Stimulated activated CD4-positive, alpha-beta T cell treated with anti-CD3 and anti-CD28 coated beads, Interleukin-12 subunit alpha, Interleukin-12 subunit beta, amount 100 ng/mL, for 4 hours (primary cell): ENCODE data around the gene ZC3H18.

ENCODE experiments used
- DNase-seq: peaks from one replicate; pipeline ENCODE4 v3.0.0-alpha.2; 2020

ZC3H18 gene

DNA sequence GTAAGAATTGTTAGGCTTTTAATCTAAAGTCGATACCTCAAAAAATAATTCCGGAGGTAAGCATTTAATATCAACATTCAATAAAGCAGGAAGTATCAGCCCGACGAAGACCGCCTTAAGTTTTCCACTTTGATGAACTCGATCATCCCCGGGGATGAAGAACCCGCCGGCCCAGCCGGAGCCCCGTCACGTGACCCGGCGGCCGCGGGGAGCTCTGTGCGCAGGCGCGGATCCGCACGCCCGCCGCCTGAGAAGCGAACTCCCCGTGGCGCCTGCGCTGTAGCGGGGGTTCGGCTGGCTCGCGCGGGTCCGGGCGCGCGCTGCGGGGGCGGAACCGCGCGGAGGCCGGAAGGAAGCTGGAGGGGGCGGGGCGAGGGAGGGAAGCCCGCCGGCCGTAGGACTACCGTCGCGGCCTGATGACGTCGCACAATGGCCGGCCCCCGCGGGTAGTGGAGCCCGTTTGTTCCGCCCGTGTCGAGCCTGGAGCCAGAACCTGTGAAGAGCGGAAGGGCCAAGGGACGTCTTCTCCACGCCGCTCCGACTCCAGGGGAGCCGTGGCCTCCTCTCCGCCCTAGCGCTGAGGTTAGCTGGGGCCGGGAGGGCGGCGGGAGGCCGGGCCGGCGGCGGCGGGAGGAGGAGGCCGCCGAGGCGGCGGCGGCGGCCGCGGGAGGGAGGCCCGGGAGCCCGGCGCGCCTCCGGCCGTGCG, at the start of gene ZC3H18:
Gene ZC3H18 (plus strand): TSS at position 419 of the 706 bp plus-strand sequence. CDS start 6,721 bp downstream, outside the sequence.
- DNase-seq = peak; percentile 99

- no peak for DNase-seq
These were observed 48.5 kb upstream of the ZC3H18 start for GRCh38 chr16:88521674-88522073.

GRCh38 chr16:88522276-88522949, 47.8 kb upstream of the ZC3H18 start:
- no peak for DNase-seq

DNA sequence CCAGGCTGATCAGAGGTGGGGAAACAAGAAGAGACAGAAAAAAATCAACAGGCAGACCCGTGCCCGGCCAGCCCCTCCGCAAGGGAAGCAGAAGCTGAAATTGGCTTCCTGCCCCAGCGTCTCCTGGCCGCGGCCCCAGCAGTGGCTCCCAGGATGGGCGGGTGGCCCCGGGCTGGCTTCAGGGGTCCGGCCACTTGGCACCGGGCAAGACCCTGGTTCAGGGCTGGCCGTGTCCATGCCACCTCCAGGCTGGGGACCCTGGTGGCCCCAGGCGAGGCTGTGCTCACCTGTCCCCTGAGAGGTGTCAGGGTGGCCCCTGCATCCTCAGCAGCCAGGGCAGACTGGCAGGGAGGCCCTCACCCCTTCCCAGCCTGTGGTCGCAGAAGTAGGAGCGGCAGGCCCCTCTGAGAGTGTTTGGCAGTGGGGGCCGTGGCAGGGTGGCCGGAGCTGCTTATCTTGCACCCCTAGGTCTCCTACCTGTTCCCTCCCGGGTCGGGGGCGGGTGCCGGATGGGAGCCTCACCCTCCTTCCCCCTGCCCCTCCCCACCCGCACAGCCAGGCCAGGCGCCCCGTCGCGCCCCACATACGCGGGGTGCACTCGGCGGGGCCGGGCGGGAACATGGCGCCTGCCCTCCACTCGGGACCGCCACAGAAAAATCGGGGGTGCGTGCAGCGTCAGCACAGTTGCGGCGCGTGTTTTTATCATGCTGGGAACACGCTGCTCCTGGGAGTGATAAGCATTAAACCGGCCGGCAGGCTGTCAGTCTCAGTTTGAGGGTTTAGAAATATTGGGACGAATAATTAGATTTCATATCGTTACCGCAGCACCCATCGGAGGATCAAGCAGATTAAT, 46.7 kb upstream of the ZC3H18 start:
- DNase-seq = no peak

DNA sequence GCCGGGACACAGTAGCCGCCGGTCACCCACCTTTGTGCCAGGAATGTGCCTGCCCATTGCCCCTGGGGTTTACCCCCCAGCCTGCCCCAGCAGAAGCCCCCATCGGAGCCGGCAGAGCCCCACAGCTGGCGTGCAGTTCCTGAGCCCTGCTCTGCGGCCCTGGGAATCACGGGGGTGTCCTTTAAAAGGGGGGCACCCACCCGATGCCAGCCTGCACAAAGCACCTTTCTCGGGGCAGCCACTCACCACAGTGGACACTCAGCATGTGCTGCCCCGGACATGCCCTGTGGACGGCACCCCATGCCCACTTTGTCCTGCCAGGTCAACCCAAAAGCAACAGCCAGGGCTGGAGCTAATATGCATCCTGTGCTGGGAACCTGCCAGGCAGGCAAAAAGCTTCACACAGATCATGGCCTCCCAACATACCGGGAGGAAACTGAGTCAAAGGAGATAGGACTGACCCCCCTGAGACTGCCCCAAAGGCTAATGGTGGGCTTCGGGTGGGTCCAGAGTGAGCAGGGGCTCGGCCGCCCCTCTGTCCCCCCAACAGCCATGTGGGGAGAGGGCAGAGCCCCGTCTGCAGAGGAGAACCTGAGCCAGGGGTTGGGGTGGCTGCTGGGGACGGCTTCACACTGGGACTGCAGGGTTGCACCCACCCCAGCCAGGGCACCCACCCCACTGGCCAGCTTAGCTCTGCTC, 45.8 kb upstream of the ZC3H18 start:
- no peak for DNase-seq

DNA sequence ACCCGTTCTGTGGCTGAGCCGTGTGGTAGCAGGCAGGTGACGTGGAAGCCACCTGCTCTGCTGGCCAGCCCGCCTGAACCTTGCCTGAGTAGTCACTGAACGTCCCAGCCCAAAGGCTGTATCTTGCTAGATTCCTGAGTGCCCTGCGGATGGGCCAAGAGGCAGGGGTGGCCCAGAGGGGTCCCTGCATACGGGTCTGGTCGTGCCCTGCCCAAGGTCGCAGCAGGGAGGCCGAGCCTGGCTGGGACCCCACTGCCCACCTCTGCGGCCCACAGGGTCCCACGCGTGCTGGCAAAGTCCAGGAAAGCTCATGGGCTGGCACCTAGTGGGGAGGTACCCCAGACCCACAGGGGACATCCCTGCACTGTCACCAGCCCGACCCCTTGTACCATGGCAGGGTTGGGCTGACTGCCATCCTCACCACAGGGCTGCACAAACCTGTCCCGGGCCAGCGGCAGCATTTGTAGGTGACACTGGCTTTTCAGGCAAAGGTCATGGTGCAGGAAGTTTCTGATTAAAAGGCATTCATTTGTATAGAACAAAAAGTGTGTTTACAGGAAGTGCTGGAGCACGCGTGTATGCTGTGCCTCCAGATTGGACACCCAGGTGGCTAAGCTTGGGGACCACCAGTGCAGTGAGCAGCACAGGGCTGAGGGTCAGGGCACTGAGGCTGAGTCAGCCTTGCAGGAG, 45.1 kb upstream of the ZC3H18 start:
- DNase-seq = no peak

GRCh38 chr16:88525663-88525990, 44.6 kb upstream of the ZC3H18 start:
- no peak for DNase-seq

DNA sequence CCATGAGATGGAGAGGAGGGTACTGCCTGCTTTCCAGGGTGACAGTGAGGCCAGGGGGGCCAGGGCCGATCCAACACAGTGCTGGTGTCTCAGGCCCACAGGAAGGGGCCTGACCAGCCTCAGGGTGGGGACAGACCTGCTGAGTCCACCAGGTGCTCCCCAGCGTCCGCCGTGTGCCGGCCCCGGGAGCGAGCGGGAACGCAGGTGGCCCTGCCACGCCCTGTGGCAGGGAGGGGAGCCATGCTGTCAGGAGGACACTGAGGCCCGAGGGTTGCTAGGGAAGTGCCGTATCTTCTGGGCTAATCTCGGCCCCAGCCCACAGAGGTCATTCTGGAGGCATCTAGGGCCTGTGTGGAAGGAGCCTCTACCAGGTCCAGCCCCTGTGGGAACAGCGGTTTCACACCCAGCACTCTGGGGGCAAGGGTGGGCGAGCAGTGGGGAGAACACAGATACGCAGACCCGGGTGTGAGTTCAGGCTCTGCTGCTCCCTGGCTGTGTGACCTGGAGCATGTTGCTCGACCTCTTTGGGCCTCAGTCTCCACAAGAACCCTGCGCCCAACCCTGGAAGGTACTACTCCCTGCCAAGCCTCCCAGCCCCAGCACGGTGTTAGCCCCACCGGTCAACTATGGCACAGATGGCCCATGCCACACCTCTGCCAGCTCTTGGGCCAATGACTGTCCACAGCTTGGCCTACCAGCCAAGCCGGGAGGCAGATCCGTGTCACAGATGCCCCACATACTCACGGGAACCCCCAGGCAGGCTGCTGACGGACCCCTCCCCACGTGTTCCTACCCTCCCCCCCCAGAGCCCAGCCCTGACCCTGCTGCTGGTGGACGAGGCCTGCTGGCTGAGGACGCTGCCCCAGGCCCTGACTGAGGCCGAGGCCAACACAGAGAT, 43.9 kb upstream of the ZC3H18 start:
- DNase-seq = no peak

DNA sequence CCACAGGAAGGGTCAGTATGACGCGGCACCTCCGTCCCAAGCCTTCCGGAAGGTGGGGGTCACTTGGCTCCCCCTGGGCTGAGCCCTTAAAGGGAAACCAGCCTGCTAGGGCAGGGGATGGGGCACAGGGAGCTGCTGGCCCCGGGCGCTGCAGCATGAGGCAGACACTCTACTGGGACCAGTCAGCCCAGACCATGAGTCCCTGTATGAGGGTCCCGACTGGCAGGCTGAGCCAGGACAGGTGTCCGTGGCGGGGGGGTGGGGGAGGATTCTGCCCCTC, 43.4 kb upstream of the ZC3H18 start:
- no peak for DNase-seq

DNA sequence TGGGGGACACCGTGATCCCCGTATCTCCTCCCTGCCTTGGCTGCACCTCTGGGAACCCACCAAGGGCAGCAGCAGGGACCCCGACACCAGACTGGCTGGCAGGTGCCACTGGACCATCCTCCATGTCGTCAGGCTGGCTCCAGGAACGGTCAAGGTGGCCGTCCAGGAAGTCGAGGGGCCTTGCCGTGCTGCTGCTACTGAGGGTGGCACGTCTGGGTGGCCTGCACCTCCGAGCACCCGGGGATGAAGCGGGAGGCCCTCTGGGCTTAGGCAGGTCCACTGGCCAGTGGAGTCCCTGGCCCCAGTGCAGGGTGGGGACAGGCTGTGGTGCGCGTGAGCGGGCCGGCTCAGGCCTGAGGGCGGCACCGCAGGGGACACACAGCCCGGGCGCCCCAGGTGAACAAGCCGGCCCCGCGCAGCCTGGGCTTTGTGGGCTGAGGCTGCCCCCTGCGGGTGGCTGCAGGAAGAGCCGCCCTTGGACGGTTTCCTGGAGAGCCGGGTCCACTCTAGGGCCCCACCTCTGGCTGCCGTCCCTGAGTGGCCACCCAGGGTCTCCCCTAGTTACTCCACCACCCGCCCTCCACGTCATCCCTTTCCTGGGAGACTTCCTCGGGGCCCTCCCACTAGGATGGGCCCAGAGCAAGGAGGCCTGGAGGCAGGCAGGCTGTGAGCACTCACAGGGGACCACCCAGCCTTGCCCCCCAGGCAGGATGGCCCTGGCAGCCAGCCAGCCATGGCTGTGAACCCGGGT, 42.8 kb upstream of the ZC3H18 start:
- peak; percentile 67 for DNase-seq

DNA sequence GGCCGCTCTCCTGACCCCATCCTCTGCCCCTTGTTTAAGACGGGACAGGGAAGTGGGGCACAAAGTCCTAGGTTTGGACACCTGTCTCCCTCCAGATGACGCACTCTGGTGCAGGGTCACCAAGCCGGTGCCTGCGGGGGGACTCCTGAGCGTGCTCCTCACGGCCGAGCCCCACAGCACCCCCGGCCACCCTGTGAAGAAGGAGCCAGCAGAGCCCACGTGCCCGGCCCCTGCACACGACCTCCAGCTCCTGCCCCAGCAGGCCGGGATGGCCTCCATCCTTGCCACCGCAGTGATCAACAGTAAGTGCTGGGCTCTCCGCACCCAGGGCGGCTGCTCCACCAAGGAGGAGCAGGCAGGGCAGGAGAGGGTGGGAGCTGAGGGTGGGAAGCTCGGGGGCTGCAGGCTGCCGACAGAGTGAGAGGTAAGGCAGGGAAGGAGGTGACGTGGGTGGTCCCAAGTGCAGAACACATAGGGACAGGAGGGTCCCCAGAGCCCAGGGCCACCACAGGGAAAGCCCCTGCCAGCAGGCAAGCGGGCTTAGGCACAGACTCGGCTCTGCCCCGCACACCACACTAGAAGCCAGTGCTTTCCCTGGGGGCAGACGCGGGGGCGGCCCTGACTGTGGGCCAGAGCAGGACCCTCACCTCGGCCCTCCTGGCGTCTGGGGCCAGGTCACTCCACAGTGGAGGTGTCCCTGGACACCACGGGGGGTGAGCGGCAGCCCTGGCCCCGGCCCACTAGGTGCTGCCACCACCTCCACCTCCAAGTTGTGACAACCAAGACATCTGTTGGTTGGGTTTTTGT, 42.1 kb upstream of the ZC3H18 start:
- DNase-seq = no peak

DNA sequence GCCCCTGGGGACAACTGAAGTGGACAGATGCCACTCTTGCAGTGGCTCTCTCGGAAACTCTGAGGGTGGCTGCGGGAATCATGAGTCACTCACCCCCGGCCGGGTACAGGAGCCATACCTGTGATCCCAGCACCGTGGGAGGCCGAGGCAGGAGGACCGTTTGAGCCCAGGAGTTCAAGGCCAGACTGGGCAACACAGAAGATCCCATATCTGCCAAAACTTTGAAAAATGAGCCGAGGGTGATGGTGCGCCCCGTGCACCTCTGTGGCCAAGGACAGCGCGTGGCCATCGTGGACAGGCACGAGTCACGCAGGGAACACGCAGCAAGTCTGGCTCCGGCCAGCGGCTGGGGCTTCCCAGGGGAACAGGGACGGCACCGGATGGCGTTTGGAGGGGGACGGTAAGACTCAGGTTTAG, 41.3 kb upstream of the ZC3H18 start:
- DNase-seq = no peak

DNA sequence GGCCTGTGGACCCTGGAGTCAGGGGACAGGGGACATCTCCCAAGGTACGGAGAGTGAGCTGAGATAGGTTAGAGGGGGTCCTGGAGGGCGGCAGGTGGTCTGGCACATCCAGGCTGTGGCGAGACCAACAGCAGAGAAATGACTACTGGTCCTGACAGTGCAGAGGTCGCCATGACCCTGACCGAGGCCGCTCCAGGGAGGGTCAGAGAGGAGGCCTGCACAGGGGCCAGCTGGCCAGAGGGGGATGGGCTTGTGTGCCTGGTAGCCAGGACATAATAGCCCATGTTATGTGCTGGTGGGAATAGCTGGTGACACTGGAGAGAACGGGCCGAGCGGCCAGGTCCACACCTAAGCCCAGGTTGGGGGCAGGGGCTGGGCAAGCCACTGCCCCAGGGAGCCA, 40.6 kb upstream of the ZC3H18 start:
- DNase-seq = no peak

- no peak for DNase-seq
These were observed 39.9 kb upstream of the ZC3H18 start for GRCh38 chr16:88530051-88530857.

GRCh38 chr16:88530858-88531203, 39.4 kb upstream of the ZC3H18 start:
- DNase-seq = no peak

DNA sequence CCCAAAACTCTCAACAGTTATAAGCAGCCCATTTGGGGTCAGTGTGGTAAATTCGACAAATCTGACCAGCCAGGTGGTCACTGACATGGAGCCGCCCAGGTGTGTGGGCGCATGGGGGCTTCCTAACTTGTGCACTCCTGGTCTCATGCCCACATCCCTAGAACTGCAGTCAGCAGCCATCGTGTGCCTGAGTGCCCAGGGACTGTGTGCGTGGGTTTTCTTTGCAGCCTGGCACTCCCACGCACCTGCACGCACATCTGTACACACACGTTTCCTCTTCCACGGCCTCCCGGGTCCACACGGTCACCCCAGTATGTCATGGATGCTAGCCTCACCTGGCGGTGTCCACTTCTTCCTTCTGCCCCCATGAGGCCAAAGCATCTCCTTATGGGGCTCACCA, 38.9 kb upstream of the ZC3H18 start:
- no peak for DNase-seq

- no peak for DNase-seq
These were observed 38.2 kb upstream of the ZC3H18 start for GRCh38 chr16:88531931-88532433.

DNA sequence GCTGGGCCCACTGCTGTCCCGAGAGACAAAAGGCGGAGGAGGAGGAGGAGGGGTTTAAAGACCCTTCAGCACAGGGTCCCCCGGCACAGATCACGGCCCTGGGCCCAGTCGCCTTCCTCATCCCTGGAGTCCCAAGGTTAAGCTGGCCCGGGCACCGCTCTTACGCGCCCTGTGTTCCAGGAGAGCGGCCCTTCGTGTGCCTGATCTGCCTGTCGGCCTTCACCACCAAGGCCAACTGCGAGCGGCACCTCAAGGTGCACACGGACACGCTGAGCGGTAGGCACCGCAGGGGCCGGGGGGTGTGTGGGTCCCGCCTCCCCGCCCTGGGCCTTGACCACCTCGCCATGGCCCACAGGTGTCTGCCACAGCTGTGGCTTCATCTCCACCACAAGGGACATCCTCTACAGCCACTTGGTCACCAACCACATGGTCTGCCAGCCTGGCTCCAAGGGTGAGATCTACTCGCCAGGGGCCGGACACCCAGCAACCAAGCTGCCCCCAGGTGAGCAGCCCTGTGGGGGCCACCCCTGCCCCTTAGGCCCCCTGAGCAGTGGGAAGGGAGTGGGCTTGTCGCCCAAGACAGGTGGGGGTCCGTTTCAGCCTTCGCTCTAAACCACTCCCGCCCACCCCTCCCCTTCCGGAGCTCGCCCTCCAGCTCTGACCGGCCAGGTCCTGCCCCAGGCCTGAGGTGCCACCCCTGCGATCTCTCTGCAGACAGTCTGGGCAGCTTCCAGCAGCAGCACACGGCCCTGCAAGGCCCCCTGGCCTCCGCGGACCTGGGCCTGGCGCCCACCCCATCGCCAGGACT, 37.6 kb upstream of the ZC3H18 start:
- no peak for DNase-seq
